GM12891 (cell line): ENCODE data around the gene HES1.

ENCODE experiments used
- PAX5 ChIP-seq: IDR thresholded peaks from 2 replicates; pipeline ENCODE4 v1.6.1; 2011; ENCODE audit warnings: low read length, moderate library complexity, mild to moderate bottlenecking; ENCODE audit not compliant: insufficient read depth, severe bottlenecking
- POLR2AphosphoS5 ChIP-seq: IDR thresholded peaks from 2 replicates; pipeline ENCODE4 v1.6.1; 2011; ENCODE audit warnings: low read depth, low read length, control low read depth
- POU2F2 ChIP-seq: IDR thresholded peaks from 2 replicates; pipeline ENCODE4 v1.6.1; 2011; ENCODE audit warnings: low read depth, mild to moderate bottlenecking, control low read depth, low read length, moderate library complexity
- TAF1 ChIP-seq: IDR thresholded peaks from 2 replicates; pipeline ENCODE4 v1.6.1; 2011; ENCODE audit warnings: low read depth, low read length, control low read depth

- no peak for TF ChIP-seq POU2F2
- no peak for TF ChIP-seq TAF1
- TF ChIP-seq POLR2AphosphoS5 = no peak
- TF ChIP-seq PAX5 = no peak
Measured at GRCh38 chr3:194132465-194133286, 3.3 kb upstream of the HES1 start.
